Small intestine (tissue), 16 donors: ENCODE data around the gene PIP5KL1. TPM values are rescaled to one million over a fixed set of nuclear protein-coding genes. Genes with fewer than 3 reads are reported as not detected.

Experiments used
- DNase-seq, 2 donors: peaks; one replicate each; pipeline versions ENCODE4 v3.0.0 to v3.0.0-alpha.2; 2013
- FAIRE-seq: peaks from 2 replicates; lab custom pipeline; 2012; peaks lifted over from hg19 to GRCh38; lab: Jason Lieb, UNC
- H3K27ac ChIP-seq, 3 donors: one replicate each; pipeline ENCODE4 v1.5.1; 2013; ENCODE audit warnings: low read length in 2 of 3, mild to moderate bottlenecking in 2 of 3, control low read depth in 1 of 3, inconsistent platforms in 1 of 3, low read depth in 1 of 3, moderate library complexity in 1 of 3
- H3K27me3 ChIP-seq, 3 donors: one replicate each; pipeline ENCODE4 v1.6.1; 2013; ENCODE audit warnings: low read length in 3 of 3, inconsistent platforms in 1 of 3; ENCODE audit not compliant: control insufficient read depth in 3 of 3, insufficient read depth in 3 of 3
- H3K36me3 ChIP-seq, 3 donors: one replicate each; pipeline ENCODE4 v1.6.1; 2013; ENCODE audit warnings: low read length in 3 of 3, inconsistent platforms in 1 of 3, low read depth in 1 of 3, mild to moderate bottlenecking in 1 of 3, moderate library complexity in 1 of 3; ENCODE audit not compliant: control insufficient read depth in 3 of 3, insufficient read depth in 2 of 3
- H3K4me1 ChIP-seq, 3 donors: one replicate each; pipeline ENCODE4 v1.6.1; 2013; ENCODE audit warnings: low read length in 2 of 3, inconsistent platforms in 1 of 3, low read depth in 1 of 3, mild to moderate bottlenecking in 1 of 3, moderate library complexity in 1 of 3; ENCODE audit not compliant: control insufficient read depth in 3 of 3, insufficient read depth in 2 of 3
- H3K4me3 ChIP-seq, 3 donors: one replicate each; pipeline ENCODE4 v1.5.1; 2013; ENCODE audit warnings: low read length in 3 of 3, control low read depth in 1 of 3, inconsistent platforms in 1 of 3, low read depth in 1 of 3, mild to moderate bottlenecking in 1 of 3, moderate library complexity in 1 of 3
- H3K9me3 ChIP-seq, 2 donors: one replicate each; pipeline ENCODE4 v1.6.1; 2013; ENCODE audit warnings: low read depth in 1 of 2, low read length in 1 of 2; ENCODE audit not compliant: control insufficient read depth in 2 of 2, insufficient read depth in 1 of 2
- WGBS, 3 donors: extraction: QIAGEN DNeasy Blood & Tissue Kit; methylation state at CpG; one replicate each; pipeline ENCODE4 v1.1.7; 2013; 5-methylcytosine and 5-hydroxymethylcytosine counted together
- long read RNA-seq, 10 donors: transcript quantifications; one replicate each; lab custom pipeline, GENCODE V29; 2026
- polyA plus RNA-seq, 4 donors: library from polyadenylated mRNA; stranded (reverse) in 3 of 4; unstranded in 1 of 4; fragments of 200-250 nt in 3 of 4; fragments of 120-200 nt in 1 of 4; gene quantifications; one replicate each; pipeline versions ENCODE4 v1.2.1 to v1.2.3, GENCODE V29; 2013
- donor health status: healthy with polysubstance abuse.
- donor health status: control.
- donor health status: control.
- donor health status: Bipolar disorder and iron deficiency.
- donor health status: healthy.

Gene PIP5KL1
- under 1 TPM in 3 of 4 donors, not detected in 1; 0.40 to 0.81 (median 0.60) TPM for polyA plus RNA-seq
- long read RNA-seq, donor 1 = 0 reads
- long read RNA-seq, donor 2 = 0 reads
- long read RNA-seq, donor 3 = 0 reads
- long read RNA-seq, donor 4 = 0 reads
- long read RNA-seq, donor 5 = 0 reads
- long read RNA-seq, donor 6 = 0 reads
- long read RNA-seq, donor 7 = 0 reads
- long read RNA-seq, donor 8 = 0 reads
- long read RNA-seq, donor 9 = 0 reads
- long read RNA-seq, donor 10 = 0 reads

GRCh38 chr9:127930231-127931091 lies at the start of gene PIP5KL1:
Gene PIP5KL1 (minus strand): TSS chr9:127930777. CDS start chr9:127930752, 25 bp downstream.
- peaks cover 0 to 18% (median 0%) of the 10 kb centered on the region in 3 donors for H3K36me3 ChIP-seq
- peak; percentile 64 to 85 for DNase-seq
- H3K4me3 ChIP-seq = peak within 1 kb of the TSS; percentile 19 to 52 (median 37)
- H3K27me3 ChIP-seq = peaks cover 3 to 58% (median 3%) of the 10 kb centered on the region in 3 donors
- FAIRE-seq = no peak
- H3K27ac ChIP-seq = peak within 1 kb of the TSS in 2 of 3 donors; percentile 6 to 55
- no peaks in the 10 kb centered on the region for H3K9me3 ChIP-seq
- H3K4me1 ChIP-seq = peaks cover 4 to 30% (median 6%) of the 10 kb centered on the region in 3 donors
- 2 to 4% (median 3%) methylated on average over 51 to 70 of the region's 70 CpGs for WGBS, 3 donors

GRCh38 chr9:127980060-127980705 lies 49.6 kb upstream of the PIP5KL1 start:
- Histone ChIP-seq H3K27ac (peak overlapping the region; percentile 94 to 98 (median 94)), H3K9me3 (no peaks in the 10 kb centered on the region), H3K27me3 (no peaks in the 10 kb centered on the region), H3K4me3 (peak overlapping the region; percentile 83 to 97 (median 86)), H3K36me3 (peaks cover 0 to 28% (median 0%) of the 10 kb centered on the region in 3 donors), H3K4me1 (peaks cover 4 to 42% (median 5%) of the 10 kb centered on the region in 3 donors)
- DNase-seq (peak; percentile 79 to 87), FAIRE-seq (no peak)
- 0 to 1% (median 1%) methylated on average over 27 to 61 of the region's 61 CpGs for WGBS, 3 donors

GRCh38 chr9:127979333-127980059 lies 48.9 kb upstream of the PIP5KL1 start:
- Histone ChIP-seq H3K4me3 (peak overlapping the region; percentile 83 to 97 (median 86)), H3K36me3 (peaks cover 0 to 35% (median 0%) of the 10 kb centered on the region in 3 donors), H3K9me3 (no peaks in the 10 kb centered on the region), H3K27ac (peak overlapping the region; percentile 94 to 98 (median 94)), H3K4me1 (peaks cover 5 to 46% (median 7%) of the 10 kb centered on the region in 3 donors), H3K27me3 (no peaks in the 10 kb centered on the region)
- WGBS, 3 donors = 1 to 3% (median 1%) methylated on average over 24 of the region's 24 CpGs
- FAIRE-seq (no peak), DNase-seq (peak in 1 of 2 donors; percentile 79)

- FAIRE-seq (no peak), DNase-seq (no peak)
- H3K27ac ChIP-seq = peak overlapping the region; percentile 94 to 98 (median 94)
- peaks cover 7 to 51% (median 12%) of the 10 kb centered on the region in 3 donors for H3K4me1 ChIP-seq
- H3K9me3 ChIP-seq = no peaks in the 10 kb centered on the region
- no peaks in the 10 kb centered on the region for H3K27me3 ChIP-seq
- H3K36me3 ChIP-seq = peaks cover 0 to 40% (median 0%) of the 10 kb centered on the region in 3 donors
- 6 to 25% (median 8%) methylated on average over 5 of the region's 5 CpGs for WGBS, 3 donors
- H3K4me3 ChIP-seq = peak overlapping the region; percentile 83 to 97 (median 86)
These were observed 48.4 kb upstream of the PIP5KL1 start for GRCh38 chr9:127979015-127979332.

- peaks cover 11 to 58% (median 13%) of the 10 kb centered on the region in 3 donors for H3K4me1 ChIP-seq
- H3K4me3 ChIP-seq = peak overlapping the region; percentile 46 to 97 (median 83)
- WGBS, 3 donors = 3 to 25% (median 12%) methylated on average over 12 of the region's 12 CpGs
- H3K27ac ChIP-seq = peak overlapping the region; percentile 94 to 98 (median 94)
- no peaks in the 10 kb centered on the region for H3K27me3 ChIP-seq
- no peak for FAIRE-seq
- peaks cover 0 to 49% (median 0%) of the 10 kb centered on the region in 3 donors for H3K36me3 ChIP-seq
- peak; percentile 52 to 80 for DNase-seq
- H3K9me3 ChIP-seq = no peaks in the 10 kb centered on the region
These were observed 47.5 kb upstream of the PIP5KL1 start for GRCh38 chr9:127977884-127978647.

GRCh38 chr9:127977009-127977883 lies 46.7 kb upstream of the PIP5KL1 start:
- 9 to 37% (median 13%) methylated on average over 7 of the region's 7 CpGs for WGBS, 3 donors
- no peak for FAIRE-seq
- Histone ChIP-seq H3K4me1 (peaks cover 11 to 67% (median 15%) of the 10 kb centered on the region in 3 donors), H3K27me3 (no peaks in the 10 kb centered on the region), H3K27ac (peak overlapping the region; percentile 94 to 98 (median 94)), H3K9me3 (no peaks in the 10 kb centered on the region), H3K36me3 (peaks cover 0 to 56% (median 0%) of the 10 kb centered on the region in 3 donors), H3K4me3 (peak overlapping the region; percentile 46 to 97 (median 83))
- peak in 1 of 2 donors; percentile 58 for DNase-seq
